NCI-H1694 treated with DMSO at 0.1 percent for 48 hours (cell line): ENCODE data around the gene ALOXE3.
A peak's percentile ranks its signal among the peaks of the same experiment; 100 is the strongest.
"Not testable (repeated sequence)": the region's sequence is repeated elsewhere in the genome, so short reads cannot be mapped to it uniquely, and the experiment has no call there.

Experiments used
- DNase-seq: peaks from one replicate; lab custom pipeline; 2025; lab: John Stamatoyannopoulos, UW

Gene ALOXE3

DNA sequence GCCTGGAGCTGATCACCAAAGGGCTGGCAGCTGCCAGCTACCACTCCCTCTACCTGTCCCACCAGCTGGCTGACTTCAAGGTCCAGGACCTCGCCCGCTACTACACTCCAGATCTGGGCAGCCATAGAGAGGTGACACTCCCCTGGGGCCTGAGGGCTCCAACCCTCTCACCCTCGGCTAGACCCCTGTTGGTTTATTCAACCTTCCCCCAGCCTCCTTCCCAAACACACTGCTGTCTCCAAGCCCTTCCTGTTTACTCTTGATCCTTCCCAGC, 48.8 kb downstream of the ALOXE3 start:
- peak; percentile 26 for DNase-seq

DNA sequence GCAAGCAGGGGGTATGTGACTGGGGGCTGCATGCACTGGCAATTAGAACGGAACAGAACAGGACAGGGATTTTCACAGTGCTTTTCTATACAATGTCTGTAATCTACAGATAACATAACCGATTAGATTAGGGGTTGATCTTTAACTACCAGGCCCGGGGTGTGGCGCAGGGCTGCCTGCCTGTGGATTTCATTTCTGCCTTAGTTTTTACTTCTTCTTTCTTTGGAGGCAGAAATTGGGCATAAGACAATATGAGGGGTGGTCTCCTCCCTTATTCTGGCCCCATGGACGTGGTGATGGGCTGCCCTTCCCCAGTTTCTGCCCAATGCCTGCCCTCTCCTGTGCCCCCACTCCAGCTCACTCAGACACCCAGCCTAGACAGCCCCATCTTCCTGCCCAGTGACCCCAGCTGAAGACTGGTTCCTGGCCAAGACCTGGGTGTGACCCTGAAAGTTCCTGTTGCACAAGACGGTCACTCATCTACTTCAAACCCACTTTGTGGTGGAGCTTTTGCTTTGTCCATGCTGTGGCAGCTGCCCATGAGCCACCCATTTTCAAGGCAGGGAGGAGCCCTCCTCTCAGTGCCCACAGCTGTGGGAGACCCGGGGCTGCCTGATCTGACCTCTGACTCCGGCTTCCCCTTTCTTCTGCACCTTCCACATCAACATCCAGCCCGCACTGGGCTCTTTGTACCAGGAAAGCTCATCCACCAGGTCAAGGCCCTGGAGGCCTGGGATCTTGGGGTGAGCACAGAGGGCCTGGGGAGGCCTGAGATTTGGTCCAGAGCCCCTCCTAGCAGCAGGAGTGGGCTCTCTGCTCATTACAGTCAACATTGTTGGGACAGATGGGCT, 49.4 kb downstream of the ALOXE3 start:
- no peak for DNase-seq

GRCh38 chr17:8067806-8068205, 50.5 kb downstream of the ALOXE3 start:
- DNase-seq: no peak

DNA sequence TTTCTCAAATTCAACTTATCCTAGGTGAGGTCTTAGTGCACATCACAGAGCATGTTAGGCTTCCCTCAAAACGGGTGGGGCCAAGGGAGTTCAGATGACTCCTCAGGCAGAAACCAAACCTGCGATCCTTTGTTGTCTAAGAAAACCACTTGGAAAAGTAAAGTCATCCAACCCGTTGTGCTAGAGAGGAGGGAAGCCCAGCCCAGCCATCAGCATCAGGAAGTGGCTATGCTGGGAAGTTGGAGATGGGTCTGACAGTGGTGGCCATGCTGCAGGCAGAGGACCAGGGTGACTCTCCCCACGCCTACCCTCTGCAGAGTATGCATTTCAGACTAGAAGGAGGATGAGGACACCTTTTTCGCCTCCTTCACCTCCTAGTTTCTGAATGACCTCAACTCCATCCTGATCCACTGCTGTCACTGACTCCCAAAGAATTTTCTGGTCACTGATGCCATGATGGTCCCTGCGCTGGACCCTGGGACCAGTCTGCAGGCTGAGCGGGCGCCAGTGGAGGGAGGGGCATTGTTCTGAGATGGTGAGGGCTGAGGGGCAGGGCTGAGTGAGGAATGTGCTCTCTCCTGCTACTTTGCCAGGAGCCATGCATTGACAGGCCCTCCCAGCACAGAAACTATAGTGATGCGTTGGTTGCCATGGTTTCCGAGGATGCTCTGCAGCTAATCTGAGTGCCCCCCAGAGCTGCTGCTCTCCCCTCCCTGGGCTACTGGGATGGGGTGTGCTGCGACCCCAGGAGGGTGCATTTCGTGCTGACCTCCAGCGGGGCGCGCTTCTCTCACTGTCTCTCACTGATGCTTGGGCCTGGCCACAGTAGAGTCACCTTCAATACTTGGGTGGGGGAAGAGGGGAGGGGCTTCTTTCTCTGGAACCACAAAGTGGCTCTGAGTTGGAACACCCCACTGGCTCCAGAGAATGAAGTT, 51.2 kb downstream of the ALOXE3 start:
- no peak for DNase-seq

- DNase-seq: no peak
Observed at GRCh38 chr17:8064561-8065019, 53.7 kb downstream of the ALOXE3 start.

DNA sequence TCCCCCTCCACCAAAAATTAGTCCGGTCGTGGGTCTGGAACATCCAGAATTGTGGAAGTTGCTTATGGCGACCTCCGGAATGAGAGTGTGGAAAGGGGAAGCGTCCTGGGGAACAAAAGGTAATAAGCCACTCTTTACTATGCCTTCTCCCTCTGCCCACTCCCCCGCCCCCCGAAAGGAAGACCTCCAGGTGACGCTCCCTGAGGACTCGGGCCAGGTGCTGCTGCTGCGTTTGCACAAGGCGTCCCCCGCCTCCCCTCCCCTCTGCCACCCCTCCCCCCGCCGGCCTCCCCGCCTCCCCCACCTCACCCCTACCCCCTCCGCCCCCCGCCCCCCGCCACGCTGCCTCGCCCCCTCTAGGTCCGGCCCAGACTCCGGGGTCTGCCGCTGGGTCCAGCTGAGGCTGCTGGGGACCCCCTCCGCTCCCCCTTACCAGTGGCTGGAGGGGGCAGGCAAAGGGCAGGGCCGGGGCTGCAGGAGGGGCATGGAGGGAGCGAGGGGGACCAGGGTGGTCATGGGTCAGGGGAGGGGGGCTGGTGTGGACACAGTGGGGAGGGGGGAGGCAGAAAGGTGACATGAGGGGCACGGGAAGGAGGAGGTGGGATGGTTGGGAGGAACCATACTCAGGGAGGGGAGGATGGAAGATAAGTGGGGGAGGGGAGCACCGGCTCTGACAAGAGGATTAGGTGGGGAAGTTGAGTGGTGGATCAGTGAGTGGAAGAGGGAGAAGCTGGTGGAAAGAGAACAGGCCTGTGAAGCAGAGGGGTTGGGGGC, 54.4 kb downstream of the ALOXE3 start:
- DNase-seq: no peak

DNA sequence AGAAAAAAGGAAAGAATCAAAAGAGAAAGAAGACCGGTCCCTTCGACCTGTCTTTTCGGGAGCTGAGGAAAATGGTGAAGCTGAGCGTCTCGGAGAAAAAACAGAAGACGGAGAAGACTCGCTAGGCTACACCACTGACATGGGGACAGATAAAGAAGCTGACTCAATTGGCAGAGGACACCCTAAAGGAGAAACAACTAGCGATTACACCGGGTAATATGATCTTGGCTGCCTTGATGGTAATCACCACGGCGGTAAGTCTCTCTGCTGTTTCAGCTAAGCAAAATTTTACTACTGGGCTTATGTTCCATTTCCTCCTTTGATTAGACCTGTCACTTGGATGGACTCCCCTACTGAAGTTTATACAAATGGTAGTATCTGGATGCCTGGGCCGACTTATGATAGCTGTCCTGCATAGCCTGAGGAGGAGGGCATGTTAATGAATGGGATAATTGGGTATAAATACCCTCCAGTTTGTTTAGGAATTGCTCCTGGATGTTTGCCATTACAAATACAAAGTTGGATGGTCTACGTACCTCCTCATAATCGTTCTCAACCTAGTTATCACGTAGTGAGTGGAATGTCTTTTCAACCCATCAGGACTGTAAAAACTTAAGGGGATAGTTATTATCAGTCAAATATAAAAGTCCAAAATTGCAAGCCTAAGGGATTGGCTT, 55.4 kb downstream of the ALOXE3 start:
- DNase-seq: no peak

DNA sequence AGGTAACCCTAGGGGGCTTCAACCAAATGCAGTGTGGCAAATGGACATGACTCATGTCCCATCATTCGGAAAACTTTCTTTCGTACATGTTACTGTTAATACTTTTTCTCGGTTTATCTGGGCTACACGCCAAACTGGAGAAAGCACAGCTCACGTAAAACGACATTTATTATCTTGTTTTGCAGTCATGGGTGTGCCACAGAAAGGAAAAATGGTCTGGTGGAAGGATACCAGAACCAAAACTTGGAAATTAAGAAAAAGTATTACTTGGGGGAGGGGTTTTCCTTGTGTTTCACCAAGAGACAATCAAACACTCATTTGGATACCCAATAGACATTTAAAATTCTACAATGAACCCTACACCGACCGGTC, 55.9 kb downstream of the ALOXE3 start:
- no peak for DNase-seq

- not testable (repeated sequence) for DNase-seq
Observed at GRCh38 chr17:8061851-8062250, 56.5 kb downstream of the ALOXE3 start.

DNA sequence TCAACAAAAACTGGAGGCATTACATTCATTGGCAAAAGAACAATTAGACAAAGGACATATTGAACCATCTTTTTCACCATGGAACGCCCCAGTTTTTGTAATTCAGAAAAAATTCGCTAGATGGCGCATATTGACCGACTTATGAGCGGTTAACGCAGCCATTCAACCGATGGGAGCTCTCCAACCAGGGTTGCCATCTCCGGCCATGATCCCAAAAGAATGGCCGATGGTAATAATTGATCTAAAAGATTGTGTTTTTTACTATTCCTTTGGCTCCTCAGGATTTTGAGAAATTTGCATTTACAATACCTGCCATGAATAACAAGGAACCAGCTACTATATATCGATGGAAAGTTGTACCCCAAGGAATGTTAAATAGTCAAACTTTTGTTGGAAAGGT, 58.0 kb downstream of the ALOXE3 start:
- peak; percentile 77 for DNase-seq

DNA sequence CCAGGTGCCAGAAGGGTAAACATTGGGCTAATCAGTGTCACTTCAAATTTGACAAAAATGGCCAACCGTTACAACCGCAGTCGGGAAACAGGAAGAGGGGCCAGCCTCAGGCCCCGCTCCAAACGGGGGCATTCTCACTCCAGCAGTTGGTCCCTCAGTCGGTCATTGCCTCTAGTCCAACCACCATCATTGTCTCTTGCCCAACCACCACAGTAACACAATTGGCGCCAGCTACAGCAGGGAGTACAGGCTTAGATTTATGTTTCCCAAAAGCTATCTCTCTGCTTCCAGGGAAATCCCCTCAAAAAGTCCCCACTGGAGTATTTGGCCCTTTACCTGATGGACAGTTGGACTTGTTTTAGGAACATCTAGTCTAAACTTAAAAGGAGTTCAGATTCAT, 59.2 kb downstream of the ALOXE3 start:
- no peak for DNase-seq

- peak; percentile 94 for DNase-seq
Observed at GRCh38 chr17:8057691-8058114, 60.6 kb downstream of the ALOXE3 start.

DNA sequence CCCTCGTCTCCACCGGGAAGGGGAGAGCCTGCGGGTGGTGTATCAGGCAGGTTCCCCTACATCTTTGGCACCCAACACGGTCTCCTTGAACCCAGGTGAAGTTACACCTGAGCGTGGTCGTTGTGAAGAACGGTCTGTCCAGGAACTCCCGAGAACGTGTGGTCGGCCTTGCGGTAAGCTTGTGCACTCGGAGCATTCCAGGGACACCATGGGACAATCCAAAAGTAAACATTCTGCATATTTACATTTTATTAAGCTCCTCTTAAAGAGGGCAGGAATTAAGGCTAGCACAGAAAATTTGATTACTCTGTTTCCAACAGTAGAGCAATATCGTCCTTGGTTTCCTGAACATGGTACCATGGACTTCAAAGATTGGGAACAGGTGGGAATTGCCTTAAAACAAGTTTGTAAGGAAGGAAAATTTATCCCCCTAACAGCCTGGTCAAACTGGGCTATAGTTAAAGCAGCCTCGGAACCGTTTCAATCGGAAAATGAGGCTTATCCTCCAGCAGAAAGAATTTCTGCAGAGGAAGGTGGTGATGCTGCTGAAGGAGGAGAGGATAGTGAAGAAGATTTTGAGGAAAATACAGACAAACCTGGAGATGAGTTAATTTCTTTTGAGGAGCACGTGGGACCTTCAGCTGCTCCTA, 61.2 kb downstream of the ALOXE3 start:
- no peak for DNase-seq

- no peak for DNase-seq
Observed at GRCh38 chr17:8056232-8056975, 61.9 kb downstream of the ALOXE3 start.

- no peak for DNase-seq
Observed at GRCh38 chr17:8055851-8056231, 62.5 kb downstream of the ALOXE3 start.

- DNase-seq: no peak
Observed at GRCh38 chr17:8053600-8053999, 64.7 kb downstream of the ALOXE3 start.

DNA sequence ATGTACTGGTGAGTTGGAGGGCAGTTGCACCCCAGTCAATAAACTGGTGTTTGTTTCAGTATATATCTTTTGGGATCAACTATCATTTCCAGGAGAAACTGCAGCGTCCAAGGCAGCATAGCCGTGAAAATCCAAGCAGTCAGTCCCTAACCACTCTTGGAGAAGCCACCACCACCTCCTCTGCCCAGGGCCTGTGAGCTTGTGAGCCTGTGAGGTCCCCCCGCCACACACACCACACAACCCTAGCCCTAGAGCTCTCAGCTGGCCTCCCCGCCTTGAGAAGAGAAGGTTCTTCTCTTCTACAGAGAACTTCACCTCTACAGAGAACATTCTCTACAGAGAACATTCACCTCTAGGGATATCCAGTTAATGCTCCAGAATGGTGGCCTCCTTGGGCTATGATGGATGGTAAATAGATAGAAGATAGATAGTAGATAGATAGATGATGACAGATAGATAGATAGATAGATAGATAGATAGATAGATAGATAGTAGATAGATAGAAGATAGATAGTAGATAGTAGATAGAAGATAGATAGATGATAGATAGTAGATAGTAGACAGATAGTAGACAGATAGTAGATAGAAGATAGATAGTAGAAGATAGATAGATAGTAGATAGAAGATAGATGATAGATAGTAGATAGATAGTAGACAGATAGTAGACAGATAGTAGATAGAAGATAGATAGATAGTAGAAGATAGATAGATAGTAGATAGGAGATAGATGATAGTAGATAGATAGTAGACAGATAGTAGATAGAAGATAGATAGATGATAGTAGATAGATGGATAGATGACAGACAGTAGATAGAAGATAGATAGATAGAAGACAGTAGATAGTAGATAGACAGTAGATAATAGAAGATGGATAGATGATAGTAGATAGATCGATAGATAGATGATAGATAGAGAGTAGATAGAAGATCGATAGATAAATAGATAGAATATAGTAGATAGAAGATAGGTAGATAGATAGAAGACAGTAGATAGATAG, 65.8 kb downstream of the ALOXE3 start:
- no peak for DNase-seq

DNA sequence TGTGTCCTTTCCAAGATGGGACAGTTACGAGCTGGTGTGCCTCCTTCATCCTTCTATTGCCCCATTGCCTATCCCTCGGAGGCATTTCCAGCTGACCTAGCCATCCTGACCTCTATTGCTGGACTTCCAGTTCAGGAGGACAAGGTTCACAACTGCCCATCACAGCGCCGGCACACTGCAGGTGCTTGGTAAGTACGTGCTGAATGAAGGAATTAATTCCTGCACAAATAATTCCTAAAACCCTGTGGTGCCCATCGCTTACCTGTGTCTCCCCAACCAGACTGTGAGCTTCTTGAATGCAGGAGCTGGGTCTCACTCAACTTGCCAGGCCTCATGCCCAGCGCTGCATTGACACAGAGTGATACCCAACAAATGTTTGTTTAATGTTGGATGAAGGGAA, 66.5 kb downstream of the ALOXE3 start:
- DNase-seq: no peak

- DNase-seq: no peak
Observed at GRCh38 chr17:8048736-8049135, 69.6 kb downstream of the ALOXE3 start.
